HG03432 (cell line): ENCODE results near the gene FGD3.
"Not testable (repeated sequence)": the region's sequence is repeated elsewhere in the genome, so short reads cannot be mapped to it uniquely, and the experiment has no call there.

Experiments
- ATAC-seq: cut with Tn5 transposase; IDR thresholded peaks from one replicate; pipeline ENCODE4 v1.9.1; 2021; ENCODE audit warnings: mild to moderate bottlenecking, moderate library complexity; ENCODE audit not compliant: unreplicated experiment

The FGD3 gene

DNA sequence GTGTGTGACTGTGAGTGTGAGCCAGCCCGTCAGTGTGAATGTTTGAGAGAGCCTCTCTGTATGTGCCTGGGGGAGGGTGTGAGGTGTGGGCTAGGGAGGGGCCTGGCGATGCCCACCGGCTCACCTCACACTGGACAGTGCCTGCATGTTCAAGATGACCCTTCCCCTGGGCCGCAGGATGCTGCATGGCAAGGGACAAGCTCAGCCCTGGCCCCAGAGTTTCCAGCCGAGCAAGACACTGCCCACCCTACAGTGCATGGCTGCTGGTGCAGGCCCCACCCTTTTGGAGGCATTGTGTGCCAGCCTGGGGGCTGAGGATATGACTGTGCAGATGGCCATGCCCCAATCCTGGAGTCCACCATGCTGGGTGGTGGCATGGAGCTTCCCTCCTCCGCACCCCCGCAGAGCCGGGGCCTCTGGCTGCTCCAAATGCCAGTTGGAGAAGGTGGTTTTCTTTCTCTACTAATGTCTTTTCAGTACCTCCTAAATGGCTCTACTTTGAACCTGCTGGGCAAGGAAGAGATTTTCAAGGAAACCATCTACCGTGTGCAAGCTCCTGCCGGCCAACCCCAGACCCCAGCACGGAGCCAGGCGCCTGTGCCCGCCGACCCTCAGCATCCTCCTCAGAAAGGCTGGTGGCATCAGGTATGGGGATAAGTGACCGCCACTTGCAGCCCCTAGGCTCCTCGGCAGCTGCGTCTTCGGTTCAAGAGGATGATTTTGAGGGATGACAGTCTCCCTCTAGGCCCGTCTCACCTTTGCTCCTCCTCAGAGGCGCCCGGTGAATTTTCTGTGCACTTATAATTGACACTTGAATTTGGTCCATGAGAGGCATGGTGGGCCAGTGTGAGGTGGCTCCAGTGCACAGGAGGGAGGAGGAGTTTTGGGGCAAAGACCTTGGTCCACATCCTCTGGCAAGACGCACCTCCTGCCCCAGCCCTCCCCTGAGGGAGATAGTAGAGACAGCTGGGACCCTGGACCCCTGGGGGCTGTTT is 27.7 kb downstream of the FGD3 start:
- ATAC-seq: no peak

DNA sequence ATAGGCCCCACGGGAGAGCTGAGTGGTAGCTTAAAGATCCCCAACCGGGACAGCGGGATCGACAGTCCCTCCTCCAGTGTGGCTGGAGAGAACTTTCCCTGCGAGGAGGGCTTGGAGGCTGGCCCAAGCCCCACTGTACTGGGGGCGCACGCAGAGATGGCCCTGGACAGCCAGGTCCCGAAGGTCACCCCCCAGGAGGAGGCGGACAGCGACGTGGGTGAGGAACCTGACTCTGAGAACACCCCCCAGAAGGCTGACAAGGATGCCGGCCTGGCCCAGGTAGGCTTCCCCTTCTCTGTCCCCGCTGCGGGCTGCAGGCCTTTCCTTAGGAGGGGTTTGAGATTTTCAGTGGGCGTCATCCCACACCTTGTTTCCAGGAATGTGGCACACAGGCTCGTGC is 29.1 kb downstream of the FGD3 start:
- no peak for ATAC-seq

DNA sequence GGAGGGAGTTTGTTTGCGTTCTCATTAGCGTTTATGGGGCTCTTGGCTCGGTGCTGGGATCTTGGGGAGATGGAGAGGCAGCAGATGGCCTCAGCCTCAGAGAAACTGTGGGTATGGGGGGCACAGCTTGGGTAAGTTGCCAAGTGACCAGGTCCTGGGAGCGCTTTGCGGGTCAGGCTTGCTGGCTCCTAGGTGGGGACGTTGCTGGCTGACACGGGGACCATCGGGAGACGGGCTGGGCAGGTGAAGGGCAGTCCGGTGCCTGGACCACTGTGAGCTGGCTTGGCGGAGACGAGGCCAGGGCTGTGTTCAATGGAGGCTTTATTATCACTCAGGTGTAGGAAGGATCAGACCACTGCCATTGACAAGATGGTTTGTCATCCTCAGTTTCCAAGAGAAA is 30.0 kb downstream of the FGD3 start:
- no peak for ATAC-seq

DNA sequence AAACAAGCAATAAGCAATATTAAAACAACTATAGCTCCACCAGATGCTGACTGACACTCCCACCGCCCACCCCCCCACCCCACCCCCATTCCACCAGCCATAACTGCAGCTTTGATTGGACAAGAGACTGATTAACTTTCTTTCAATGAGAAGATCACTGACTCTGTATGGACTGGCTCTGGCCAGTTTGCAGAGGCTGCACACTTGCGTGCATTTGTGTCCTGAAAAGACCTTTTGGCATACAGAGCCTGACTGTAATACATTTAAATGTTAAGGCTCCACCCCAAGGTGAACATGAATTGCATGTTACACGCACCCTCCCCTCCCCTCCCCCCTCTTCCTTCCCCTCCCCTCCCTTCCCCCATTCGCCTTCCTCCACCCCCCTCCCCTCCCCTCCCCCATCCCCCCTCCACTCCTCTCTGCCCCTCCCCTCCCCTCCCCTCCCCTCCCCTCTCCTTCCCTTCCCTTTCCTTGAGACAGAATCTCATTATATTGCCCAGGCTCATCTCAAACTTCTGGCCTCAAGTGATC is 31.1 kb downstream of the FGD3 start:
- no peak for ATAC-seq

DNA sequence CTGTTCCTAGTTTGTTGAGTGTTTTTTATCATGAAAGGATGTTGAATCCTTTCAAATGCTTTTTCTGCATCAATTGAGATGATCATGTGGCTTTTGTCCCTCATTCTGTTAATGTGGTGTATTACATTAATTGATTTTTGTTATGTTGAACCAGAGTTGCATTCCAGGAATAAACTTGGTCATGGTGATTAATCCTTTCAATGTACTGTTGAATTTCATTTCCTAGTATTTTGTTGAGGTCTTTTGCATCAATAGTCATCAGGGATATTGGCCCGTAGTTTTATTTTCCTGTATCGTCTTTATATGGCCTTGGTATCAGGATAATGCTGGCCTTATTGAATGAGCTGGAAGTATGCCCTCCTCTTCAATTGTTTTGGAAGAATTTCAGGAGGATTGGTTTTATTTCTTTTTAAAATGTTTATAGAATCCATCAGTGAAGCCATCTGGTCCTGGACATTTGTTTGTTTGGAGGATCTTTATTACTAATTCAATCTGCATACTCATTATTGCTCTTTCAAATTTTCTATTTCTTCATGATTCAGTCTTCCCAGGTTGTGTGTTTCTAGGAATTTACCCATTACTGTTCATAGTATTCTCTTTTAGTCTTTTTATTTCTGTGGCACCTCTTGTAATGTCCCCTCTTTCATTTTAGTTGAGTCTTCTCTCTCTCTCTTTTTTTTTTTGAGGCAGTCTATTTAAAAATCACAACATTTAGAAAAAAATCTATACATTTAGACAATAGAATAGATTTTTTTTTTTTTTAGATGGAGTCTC is 32.1 kb downstream of the FGD3 start:
- no peak for ATAC-seq

DNA sequence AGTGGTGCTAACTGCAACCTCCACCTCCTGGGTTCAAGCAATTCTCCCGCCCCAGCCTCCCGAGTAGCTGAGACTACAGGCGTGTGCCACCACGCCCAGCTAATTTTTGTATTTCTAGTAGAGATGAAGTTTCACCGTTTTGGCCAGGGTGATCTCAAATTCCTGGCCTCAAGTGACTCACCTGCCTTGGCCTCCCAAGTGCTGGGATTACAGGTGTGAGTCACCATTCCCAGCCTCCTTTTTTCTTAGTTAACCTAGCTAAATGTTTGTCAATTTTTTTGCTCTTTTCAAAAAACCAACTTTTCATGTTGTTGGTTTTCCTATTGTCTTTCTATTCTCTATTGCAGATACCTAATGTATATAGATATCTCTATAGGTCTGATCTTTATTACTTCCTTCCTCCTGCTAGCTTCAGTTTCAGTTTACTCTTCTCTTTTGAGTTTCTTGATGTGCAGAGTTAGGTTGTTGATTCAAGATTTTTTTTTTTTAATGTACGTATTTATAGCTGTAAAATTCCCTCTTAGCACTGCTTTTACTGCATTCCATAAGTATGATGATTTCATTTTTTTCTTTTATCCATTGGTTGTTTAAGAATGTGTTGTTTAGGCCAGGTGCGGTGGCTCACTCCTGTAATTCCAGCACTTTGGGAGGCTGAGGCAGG is 32.9 kb downstream of the FGD3 start:
- ATAC-seq: no peak

DNA sequence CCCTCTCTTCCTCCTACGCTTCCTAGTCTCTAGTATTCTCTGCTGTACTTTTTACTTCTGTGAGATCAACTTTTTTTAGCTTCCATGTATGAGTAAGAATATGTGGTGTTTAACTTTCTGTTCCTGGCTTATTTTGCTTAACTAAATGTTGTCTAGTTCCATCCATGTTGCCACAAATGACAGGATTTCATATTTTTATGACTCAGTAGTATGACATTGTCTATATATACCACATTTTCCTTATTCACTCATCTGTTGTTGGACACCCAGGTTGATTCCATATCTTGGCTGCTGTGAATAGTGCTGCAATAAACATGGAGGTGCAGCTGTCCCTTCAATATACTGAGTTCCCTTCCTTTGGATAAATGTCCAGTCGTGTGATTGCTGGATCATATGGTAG is 34.8 kb downstream of the FGD3 start:
- no peak for ATAC-seq

DNA sequence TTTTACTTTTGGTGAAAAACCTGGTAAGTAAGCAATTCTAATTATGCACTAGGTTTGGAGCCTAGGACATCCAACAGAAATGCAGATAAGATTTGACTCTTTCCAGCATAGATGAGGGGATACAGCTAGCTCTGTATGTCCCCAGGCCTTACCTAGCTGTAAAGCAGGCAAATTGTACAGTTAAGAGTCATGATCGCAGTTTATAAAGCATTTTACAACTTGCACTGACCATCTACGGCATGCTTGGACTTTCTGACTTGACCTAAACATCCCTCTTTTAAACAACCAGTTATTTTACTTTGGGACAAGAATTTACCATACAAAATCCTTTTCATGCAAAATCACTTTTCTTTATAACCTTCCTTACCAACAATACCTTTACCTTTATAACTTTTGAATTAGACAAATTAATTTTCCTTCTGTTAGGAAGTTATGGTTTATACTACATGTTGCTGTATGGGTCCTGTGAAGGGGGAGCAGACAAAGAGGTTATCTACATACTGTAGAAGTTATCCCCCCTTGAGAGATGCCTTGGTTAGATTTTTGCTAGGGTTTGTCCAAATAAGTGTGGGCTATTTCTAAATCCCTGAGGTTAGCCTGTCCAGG is 36.8 kb downstream of the FGD3 start:
- no peak for ATAC-seq

DNA sequence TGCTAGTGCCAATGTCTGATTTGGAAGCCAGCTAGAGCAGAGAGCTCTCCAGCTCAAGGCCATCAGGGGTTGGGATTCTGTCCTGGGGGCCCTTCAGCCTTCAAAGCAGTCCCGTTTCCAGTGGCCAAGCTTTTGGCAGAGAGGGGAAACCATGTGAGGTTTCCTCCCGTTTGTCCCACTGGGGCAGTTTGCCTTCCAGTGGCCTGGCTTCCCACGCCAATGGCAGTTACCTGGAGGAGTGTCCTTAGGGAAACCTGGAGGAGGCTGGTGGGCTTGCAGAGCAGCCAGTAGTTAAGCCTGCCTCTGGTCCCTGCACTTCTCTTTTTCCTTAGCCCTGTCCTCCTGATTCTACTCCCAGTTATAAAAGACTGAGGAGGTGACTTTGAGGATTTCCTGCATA is 37.7 kb downstream of the FGD3 start:
- ATAC-seq: no peak

DNA sequence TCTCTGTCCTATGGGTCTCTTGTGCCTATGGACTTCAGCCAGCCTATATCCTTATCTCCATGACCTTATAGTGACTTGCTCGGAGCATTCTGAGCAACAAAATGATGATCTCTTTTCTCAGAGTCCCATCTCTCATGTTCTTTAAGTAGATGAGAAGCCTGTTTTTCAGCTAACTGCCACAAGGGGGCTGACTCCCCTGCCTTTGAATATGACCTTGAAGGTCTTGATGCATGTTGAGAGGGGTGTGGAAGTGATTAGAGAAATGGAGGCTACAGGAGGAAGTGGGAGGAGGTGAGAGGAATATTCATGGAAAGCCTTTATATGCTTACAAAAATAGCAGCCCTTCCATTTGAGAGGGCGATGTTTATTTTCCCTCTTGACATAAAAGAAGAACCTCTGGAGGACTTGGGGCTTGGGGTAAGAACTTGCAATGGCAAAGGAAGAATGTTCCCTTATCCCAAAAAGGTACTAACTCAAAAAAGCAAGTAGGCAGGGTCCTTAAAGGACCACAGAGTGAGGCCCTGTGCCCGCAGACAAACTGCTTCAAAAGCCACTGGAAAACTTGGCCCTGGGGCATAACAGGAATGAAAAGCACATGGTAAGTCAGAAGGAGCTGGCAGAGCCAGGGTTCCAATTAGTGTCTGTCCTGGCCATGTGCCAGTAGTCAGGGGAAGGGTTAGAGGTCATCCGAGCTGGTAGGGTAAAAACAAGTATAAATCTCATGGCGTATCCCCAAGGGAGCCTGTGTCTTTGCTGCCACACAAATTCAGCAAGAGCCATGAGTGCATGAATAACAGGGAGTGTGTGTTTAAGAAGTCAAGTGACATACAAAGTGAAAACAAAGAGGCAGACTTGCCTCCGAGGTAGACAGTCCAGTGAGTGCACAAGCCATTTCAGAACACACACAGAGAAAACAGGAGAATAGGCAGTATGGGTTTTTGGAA is 39.1 kb downstream of the FGD3 start:
- no peak for ATAC-seq

DNA sequence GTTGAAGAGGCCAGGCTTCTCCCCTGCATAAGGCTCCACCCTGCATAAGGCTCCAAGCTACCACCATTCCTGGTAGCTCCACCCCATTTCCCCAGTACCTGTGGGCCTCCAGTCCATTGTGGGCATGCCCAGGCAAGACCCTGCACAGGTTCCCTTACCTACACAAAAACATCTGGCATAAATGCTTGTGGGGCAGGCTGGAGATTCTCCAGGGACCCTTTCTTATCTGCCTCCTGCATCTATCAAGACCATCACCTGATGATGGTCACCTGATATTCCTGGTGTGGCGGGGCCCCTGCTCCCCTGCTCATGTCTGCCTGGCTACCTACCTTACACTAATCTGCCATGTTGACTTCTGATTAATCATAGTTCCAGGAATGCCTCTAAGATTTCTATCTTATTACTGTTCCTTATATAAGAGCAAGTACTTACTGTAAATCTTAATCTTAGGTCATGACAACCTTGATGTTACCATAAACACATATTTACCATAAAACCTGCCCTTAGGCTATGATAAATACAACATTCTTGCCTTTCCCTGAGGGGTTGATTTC is 41.0 kb downstream of the FGD3 start:
- no peak for ATAC-seq

DNA sequence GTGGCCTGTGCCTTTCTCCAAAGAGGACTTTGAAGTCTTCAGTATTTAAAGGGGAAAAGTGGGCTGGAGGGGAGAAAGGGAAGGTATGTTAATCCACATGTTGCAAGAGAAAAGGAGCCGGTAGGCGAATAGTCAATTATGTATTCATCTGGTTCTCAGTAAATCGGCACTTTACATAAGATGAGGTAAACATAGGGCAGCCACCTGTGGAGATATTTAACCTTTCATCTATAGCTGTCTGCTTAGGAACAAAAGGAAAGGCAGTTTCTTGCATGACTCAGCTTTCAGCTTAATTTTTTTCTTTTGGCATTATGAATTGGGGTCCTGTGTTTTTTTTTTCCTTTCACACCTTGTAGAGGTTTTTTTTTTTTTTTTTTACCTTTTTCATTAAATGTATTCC is 42.2 kb downstream of the FGD3 start:
- no peak for ATAC-seq

DNA sequence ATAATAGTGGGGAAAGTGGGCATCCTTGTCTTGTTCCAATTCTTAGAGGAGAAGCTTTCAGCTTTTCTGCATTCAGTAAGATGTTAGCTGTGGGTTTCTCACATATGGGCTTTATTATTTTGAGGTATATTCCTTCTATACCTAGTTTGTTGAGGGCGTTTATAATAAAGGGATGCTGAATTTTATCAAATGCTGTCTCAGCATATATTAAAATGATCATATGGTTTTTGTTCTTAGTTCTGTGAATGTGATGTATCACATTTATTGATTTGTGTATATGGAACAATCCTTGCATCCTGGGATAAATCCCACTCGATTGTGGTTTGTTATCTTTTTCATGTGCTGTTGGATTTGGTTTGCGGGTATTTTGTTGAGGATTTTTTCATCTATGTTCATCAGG is 43.1 kb downstream of the FGD3 start:
- ATAC-seq: no peak

DNA sequence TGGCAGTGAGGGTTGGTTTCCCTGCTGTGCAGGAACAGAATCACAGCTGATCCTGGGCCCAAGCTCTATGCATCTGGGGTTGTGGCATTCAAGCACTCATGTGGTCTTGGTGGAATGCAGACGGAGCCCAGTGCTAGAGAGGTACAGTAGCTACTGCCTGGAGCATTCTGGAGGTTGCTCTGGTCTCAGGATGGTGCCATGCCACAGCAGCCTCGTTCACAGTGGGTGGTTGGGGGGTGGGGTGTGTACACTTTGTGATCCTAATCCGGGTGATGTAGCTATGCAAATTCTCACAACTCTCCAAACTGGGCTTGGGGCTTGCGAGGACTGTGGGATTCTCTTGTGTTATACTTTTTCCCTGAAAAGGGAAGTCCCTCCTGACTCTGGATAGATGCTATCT is 45.2 kb downstream of the FGD3 start:
- no peak for ATAC-seq

DNA sequence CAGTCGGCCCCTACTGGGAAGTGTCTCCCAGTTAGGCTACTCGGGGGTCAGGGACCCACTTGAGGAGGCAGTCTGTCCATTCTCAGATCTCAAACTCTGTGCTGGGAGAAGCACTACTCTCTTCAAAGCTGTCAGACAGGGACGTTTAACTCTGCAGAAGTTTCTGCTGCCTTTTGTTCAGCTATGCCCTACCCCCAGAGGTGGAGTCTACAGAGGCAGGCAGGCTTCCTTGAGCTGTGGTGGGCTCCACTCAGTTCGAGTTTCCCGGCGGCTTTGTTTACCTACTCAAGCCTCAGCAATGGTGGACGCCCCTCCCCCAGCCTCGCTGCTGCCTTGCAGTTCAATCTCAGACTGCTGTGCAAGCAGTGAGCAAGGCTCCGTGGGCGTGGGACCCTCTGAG is 51.5 kb downstream of the FGD3 start:
- ATAC-seq: not testable (repeated sequence)

DNA sequence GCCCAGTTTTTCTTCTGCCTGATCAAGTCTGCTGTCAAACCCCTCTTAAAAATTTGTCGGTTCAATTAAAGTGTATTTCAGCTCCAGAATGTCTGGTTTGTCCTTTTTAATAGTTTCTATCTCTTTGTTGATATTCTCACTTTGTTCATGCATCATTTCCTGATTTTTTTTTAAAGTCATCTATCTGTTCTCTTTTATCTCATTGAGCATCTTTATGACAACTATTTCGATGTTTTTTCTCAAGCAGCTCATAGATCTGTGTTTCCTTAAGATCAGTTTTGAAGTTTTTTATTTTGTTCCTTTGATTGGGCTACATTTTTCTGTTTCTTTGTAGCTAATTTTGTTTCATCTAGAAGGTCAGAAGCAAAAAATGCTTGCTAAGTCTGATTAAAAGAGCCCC is 53.7 kb downstream of the FGD3 start:
- ATAC-seq: no peak

DNA sequence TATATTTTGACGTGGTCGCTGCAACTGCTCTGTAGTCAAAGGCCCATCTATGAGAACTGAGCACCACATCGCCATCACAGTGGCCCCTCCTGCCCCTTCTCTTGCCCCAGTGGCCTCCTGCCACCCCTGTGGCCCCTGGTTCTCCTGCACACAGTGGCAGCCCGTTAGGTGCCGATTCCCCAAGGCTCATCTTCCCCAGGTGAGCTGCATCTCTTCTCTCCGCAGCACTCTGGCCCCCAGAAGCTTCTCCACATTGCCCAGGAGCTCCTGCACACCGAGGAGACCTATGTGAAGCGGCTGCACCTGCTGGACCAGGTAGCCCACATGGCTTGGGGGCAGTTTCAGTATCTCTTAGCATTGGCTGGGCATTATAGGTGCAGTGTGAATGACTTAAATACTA is 55.4 kb downstream of the FGD3 start:
- ATAC-seq: no peak

DNA sequence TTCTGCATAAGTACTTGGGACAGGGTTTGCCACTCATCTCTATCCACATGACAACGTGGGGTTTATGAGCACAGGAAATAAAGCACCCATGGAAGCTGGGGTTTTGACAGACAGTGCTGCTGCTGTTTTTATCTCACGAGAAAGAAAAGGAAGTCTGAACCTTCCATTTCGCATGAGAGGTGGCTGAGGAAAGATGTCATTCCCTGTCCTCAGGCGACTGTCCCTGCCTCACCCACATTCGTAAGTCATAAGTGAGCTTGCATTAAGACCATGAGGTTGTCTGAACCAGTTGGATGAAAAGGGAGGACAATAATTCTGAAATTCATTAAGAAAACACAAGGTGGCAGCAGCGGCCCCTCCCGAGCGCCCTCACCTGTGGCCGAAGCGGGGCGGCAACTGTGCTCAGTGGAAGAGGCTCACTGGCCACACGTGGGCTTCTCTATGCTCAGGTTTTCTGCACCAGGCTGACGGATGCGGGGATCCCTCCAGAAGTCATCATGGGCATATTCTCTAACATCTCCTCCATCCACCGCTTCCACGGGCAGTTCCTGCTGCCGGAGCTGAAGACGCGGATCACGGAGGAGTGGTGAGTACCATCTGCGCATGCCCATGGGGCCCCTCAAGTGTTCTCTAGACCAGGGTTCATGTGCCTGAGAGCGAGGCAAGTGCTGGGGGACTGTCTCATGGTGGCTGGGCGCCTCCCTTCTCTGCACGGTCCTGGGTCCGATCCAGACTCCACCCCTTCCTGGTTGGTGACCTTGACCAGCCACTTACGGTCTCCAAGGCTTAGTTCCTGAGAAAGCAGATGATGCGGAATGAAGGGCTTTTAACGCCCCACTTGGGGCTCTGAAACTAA is 56.5 kb downstream of the FGD3 start:
- peak; percentile 56 for ATAC-seq

DNA sequence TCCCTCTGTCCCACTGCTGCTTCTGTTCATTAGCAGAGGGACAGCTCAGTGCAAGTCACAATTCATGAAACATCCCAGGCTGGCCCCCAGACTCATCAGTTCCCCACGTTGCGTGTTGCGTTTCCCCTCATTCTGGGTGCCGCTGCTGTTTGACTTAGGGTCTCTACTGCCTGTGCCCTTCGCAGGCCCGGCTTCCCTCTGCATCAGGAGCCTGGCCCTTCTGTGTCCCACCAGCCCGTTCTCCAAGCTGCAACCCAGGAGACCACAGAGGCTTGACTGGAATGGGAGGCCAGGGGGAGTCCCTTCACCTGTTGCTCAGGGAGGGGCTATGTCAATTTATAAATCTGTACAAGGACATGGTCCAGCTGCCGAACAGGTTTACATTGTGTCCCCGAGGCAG is 57.2 kb downstream of the FGD3 start:
- no peak for ATAC-seq
